HUES48 (cell line): ENCODE data around the gene HDDC2.

Experiments used
- H3K27ac ChIP-seq: one replicate; pipeline ENCODE4 v1.7.0; 2013; ENCODE audit warnings: low read depth, low read length, inconsistent platforms
- H3K27me3 ChIP-seq: 2 replicates; pipeline ENCODE4 v1.6.1; 2013; ENCODE audit warnings: mild to moderate bottlenecking, low read length; ENCODE audit not compliant: control insufficient read depth, insufficient read depth
- H3K36me3 ChIP-seq: 2 replicates; pipeline ENCODE4 v1.6.1; 2013; ENCODE audit warnings: low read length; ENCODE audit not compliant: control insufficient read depth, insufficient read depth
- H3K4me1 ChIP-seq: 2 replicates; pipeline ENCODE4 v1.6.1; 2013; ENCODE audit warnings: mild to moderate bottlenecking, low read length; ENCODE audit not compliant: control insufficient read depth, insufficient read depth
- H3K4me3 ChIP-seq: 2 replicates; pipeline ENCODE4 v1.5.1; 2013; ENCODE audit warnings: mild to moderate bottlenecking, low read depth, low read length
- H3K9ac ChIP-seq: 2 replicates; pipeline ENCODE4 v1.6.1; 2013; ENCODE audit warnings: mild to moderate bottlenecking, low read depth, low read length, moderate library complexity
- H3K9me3 ChIP-seq: 2 replicates; pipeline ENCODE4 v1.6.1; 2013; ENCODE audit warnings: low read length; ENCODE audit not compliant: control insufficient read depth, insufficient read depth

The HDDC2 gene

GRCh38 chr6:125233202-125233601 is 68.6 kb downstream of the HDDC2 start:
- Histone ChIP-seq H3K27ac (no peak overlapping the region), H3K4me1 (no peaks in the 10 kb centered on the region), H3K9me3 (no peaks in the 10 kb centered on the region), H3K36me3 (no peaks in the 10 kb centered on the region), H3K4me3 (no peak overlapping the region), H3K9ac (no peak overlapping the region), H3K27me3 (no peaks in the 10 kb centered on the region)

- Histone ChIP-seq H3K4me1 (no peaks in the 10 kb centered on the region), H3K27ac (no peak overlapping the region), H3K9me3 (no peaks in the 10 kb centered on the region), H3K36me3 (no peaks in the 10 kb centered on the region), H3K27me3 (no peaks in the 10 kb centered on the region), H3K4me3 (no peak overlapping the region), H3K9ac (no peak overlapping the region)
Observed at GRCh38 chr6:125232466-125232865, 69.3 kb downstream of the HDDC2 start.

- H3K4me3 ChIP-seq: no peak overlapping the region
- H3K27me3 ChIP-seq: no peaks in the 10 kb centered on the region
- H3K9me3 ChIP-seq: no peaks in the 10 kb centered on the region
- no peak overlapping the region for H3K9ac ChIP-seq
- H3K4me1 ChIP-seq: no peaks in the 10 kb centered on the region
- no peak overlapping the region for H3K27ac ChIP-seq
- no peaks in the 10 kb centered on the region for H3K36me3 ChIP-seq
Observed at GRCh38 chr6:125231574-125232343, 70.0 kb downstream of the HDDC2 start.

GRCh38 chr6:125231133-125231532 is 70.6 kb downstream of the HDDC2 start:
- Histone ChIP-seq H3K4me3 (no peak overlapping the region), H3K36me3 (no peaks in the 10 kb centered on the region), H3K27me3 (no peaks in the 10 kb centered on the region), H3K27ac (no peak overlapping the region), H3K4me1 (no peaks in the 10 kb centered on the region), H3K9ac (no peak overlapping the region), H3K9me3 (no peaks in the 10 kb centered on the region)

GRCh38 chr6:125230674-125231073 is 71.1 kb downstream of the HDDC2 start:
- Histone ChIP-seq H3K27ac (no peak overlapping the region), H3K36me3 (no peaks in the 10 kb centered on the region), H3K4me3 (no peak overlapping the region), H3K9ac (no peak overlapping the region), H3K27me3 (no peaks in the 10 kb centered on the region), H3K4me1 (peaks cover 4% of the 10 kb centered on the region; the same call in 1 of the 2 replicates), H3K9me3 (no peaks in the 10 kb centered on the region)

GRCh38 chr6:125228981-125229479 is 72.7 kb downstream of the HDDC2 start:
- H3K4me3 ChIP-seq: no peak overlapping the region
- no peaks in the 10 kb centered on the region for H3K27me3 ChIP-seq
- H3K9me3 ChIP-seq: no peaks in the 10 kb centered on the region
- H3K36me3 ChIP-seq: no peaks in the 10 kb centered on the region
- no peak overlapping the region for H3K27ac ChIP-seq
- no peak overlapping the region for H3K9ac ChIP-seq
- peaks cover 9% of the 10 kb centered on the region; the same call in 1 of the 2 replicates for H3K4me1 ChIP-seq

- Histone ChIP-seq H3K9ac (no peak overlapping the region), H3K27ac (no peak overlapping the region), H3K9me3 (no peaks in the 10 kb centered on the region), H3K4me3 (no peak overlapping the region), H3K36me3 (no peaks in the 10 kb centered on the region), H3K27me3 (no peaks in the 10 kb centered on the region), H3K4me1 (peaks cover 9% of the 10 kb centered on the region; the same call in 1 of the 2 replicates)
Observed at GRCh38 chr6:125227244-125227643, 74.5 kb downstream of the HDDC2 start.
